Activated CD4-positive, alpha-beta T cell treated with anti-CD3 and anti-CD28 coated beads, Interleukin-2, amount 10 ng/mL, durations not matched to agents 7 days and 5 days (primary cell): Measurements from ENCODE around the gene FLNA. TPM values are rescaled to one million over a fixed set of nuclear protein-coding genes. Genes with fewer than 3 reads are reported as not detected.

Experiments used
- CTCF ChIA-PET: fragments of 350-600 bp; sonication (Branson Sonifier 250); formaldehyde crosslinking; loops from one replicate; lab custom pipeline; 2021; ENCODE audit warnings: antibody characterized with exemption; lab: Charles Lee
- POLR2A ChIA-PET: fragments of 350-600 bp; sonication (Branson Sonifier 250); formaldehyde crosslinking; loops from one replicate; lab custom pipeline; 2021; ENCODE audit warnings: antibody characterized with exemption; lab: Charles Lee
- DNase-seq: peaks from one replicate; pipeline ENCODE4 v3.0.0-alpha.2; 2020
- H3K27ac Mint-ChIP-seq: one replicate; pipeline ENCODE4 v1.8.0; 2021; ENCODE audit warnings: mild to moderate bottlenecking, moderate library complexity, mixed read lengths
- H3K27me3 Mint-ChIP-seq: one replicate; pipeline ENCODE4 v1.8.0; 2021; ENCODE audit warnings: mixed read lengths
- H3K36me3 Mint-ChIP-seq: one replicate; pipeline ENCODE4 v1.8.0; 2021; ENCODE audit warnings: low read depth, mixed read lengths
- H3K4me1 Mint-ChIP-seq: one replicate; pipeline ENCODE4 v1.8.0; 2021; ENCODE audit warnings: mixed read lengths
- H3K4me3 Mint-ChIP-seq: one replicate; pipeline ENCODE4 v1.8.0; 2021; ENCODE audit warnings: mild to moderate bottlenecking, moderate library complexity, mixed read lengths
- H3K9me3 Mint-ChIP-seq: one replicate; pipeline ENCODE4 v1.8.0; 2021; ENCODE audit warnings: mixed read lengths
- total RNA-seq, 2 experiments: library from RNA; stranded (reverse); gene quantifications; one replicate each; pipeline ENCODE4 v1.2.3, GENCODE V29; 2021

Gene FLNA, protein sequence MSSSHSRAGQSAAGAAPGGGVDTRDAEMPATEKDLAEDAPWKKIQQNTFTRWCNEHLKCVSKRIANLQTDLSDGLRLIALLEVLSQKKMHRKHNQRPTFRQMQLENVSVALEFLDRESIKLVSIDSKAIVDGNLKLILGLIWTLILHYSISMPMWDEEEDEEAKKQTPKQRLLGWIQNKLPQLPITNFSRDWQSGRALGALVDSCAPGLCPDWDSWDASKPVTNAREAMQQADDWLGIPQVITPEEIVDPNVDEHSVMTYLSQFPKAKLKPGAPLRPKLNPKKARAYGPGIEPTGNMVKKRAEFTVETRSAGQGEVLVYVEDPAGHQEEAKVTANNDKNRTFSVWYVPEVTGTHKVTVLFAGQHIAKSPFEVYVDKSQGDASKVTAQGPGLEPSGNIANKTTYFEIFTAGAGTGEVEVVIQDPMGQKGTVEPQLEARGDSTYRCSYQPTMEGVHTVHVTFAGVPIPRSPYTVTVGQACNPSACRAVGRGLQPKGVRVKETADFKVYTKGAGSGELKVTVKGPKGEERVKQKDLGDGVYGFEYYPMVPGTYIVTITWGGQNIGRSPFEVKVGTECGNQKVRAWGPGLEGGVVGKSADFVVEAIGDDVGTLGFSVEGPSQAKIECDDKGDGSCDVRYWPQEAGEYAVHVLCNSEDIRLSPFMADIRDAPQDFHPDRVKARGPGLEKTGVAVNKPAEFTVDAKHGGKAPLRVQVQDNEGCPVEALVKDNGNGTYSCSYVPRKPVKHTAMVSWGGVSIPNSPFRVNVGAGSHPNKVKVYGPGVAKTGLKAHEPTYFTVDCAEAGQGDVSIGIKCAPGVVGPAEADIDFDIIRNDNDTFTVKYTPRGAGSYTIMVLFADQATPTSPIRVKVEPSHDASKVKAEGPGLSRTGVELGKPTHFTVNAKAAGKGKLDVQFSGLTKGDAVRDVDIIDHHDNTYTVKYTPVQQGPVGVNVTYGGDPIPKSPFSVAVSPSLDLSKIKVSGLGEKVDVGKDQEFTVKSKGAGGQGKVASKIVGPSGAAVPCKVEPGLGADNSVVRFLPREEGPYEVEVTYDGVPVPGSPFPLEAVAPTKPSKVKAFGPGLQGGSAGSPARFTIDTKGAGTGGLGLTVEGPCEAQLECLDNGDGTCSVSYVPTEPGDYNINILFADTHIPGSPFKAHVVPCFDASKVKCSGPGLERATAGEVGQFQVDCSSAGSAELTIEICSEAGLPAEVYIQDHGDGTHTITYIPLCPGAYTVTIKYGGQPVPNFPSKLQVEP (N-terminal part only)
- 1,000 to 10,000 TPM; 1,440 to 1,524 TPM for total RNA-seq

DNA sequence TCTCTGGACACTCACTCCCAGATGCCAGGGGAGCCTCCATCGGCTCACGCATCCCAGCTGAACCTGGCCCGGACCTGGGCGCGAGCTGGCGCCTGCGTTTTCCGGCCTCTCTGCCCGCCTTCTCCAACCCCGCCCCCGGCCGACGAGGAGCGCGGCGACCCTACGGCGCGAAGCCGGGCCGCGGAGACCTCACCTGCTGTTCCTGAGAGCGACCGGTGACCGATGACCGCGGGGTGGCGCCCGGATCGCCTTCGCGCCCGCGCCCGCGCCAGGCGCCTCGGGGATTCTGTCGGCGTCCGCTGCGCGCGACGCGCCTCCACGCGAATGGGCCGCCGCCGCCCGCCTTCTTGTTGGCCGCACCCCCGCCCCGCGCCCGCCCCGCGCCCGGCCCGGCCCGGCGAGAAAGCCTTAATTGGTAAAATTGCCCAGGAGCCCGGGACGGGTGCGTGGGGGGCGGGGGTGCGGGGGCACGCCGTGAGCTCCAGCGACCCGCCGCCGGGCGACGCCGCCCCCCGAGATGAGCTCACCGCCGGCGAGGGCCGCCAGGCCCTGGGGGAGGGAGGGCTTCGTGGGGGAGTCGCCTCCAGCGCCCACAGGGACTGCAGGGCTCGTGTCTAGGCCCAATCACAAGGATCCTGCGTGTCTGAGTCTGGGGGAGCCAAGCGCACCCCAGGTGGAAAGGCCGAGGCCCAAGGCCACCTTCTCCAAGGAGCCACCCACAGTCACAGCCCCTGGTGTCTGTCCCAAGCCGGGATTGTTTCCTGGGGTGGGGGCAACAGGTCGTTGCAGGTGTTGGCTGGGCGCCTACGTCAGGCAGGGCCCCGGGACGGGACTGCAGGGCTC, at the start of gene FLNA:
TSS of gene FLNA (minus strand) at position 322 of the 843 bp plus-strand sequence. CDS start 3,389 bp downstream, outside the sequence.
- H3K27ac Mint-ChIP-seq = peak within 1 kb of the TSS; percentile 73
- peak within 1 kb of the TSS; percentile 76 for H3K4me3 Mint-ChIP-seq
- H3K36me3 Mint-ChIP-seq = peaks cover 10% of the 10 kb centered on the region
- no peaks in the 10 kb centered on the region for H3K27me3 Mint-ChIP-seq
- CTCF ChIA-PET = interaction anchor here (0.5 to 2.0 kb wide), 5 partner anchors 12 to 237 kb away, joined by 3 to 15 read pairs (median 10); partner anchors contain the start of gene RPL10
- POLR2A ChIA-PET = no interaction called here
- peaks cover 26% of the 10 kb centered on the region for H3K4me1 Mint-ChIP-seq
- H3K9me3 Mint-ChIP-seq = no peaks in the 10 kb centered on the region
- peak; percentile 36 for DNase-seq

DNA sequence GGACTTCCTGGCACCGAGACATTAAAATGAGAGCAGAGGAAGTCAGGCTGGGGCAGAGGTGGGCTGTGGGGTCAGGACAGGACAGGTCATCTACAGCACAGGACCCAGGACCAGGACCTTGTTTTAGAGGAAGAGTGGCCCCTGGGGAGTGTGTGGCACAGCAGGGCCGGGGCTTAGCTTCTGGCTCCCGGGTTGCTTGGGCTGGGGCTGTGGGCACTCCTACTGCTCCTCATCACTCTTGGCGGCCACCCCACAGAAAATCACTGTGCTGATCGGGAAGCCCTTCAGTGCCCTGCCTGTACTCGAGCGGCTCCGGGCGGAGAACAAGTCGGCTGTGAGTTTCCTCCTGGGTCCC, 45.9 kb upstream of the FLNA start:
- Mint-ChIP-seq H3K27ac (no peak overlapping the region), H3K9me3 (no peaks in the 10 kb centered on the region), H3K27me3 (no peaks in the 10 kb centered on the region), H3K36me3 (peaks cover 6% of the 10 kb centered on the region), H3K4me3 (no peak overlapping the region), H3K4me1 (peaks cover 8% of the 10 kb centered on the region)
- DNase-seq = no peak
- ChIA-PET CTCF (interaction anchor here (0.6 to 1.8 kb wide), 3 partner anchors 11 to 55 kb away, joined by 3 to 4 read pairs (median 3); partner anchors contain the start of gene DNASE1L1), POLR2A (no interaction called here)

DNA sequence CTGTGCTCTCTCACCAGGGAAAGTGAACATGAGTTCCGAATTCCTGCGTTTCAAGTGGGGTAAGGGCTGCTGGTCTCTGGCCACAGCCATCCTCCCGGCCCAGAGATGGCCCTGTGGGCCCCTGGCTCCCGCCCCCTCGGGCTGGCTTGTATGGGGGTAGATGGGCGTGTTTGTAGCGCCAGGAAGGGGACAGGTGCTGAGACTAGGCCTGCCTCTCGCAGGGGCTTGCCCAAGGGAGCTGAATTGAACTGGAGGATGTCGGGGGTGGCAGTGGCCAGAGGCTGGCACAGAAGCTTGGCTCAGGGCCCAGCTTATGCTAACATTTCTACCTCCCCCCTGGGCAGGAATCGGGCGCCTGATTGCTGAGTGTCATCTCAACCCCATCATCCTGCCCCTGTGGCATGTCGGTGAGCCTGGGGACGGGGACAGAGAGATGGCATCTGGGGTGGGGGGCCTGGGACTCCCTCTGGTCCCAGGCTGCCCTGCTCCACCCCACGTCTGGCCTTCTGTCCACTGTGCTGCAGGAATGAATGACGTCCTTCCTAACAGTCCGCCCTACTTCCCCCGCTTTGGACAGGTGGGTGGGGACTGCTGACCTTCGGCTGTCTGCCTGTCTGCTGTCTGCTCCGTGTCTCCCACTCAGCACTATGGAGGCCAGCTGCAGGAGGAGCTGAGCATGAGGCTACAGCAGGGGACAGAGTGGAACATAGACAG, 45.4 kb upstream of the FLNA start:
- Mint-ChIP-seq H3K36me3 (peaks cover 10% of the 10 kb centered on the region), H3K4me3 (no peak overlapping the region), H3K9me3 (no peaks in the 10 kb centered on the region), H3K27ac (no peak overlapping the region), H3K27me3 (no peaks in the 10 kb centered on the region), H3K4me1 (peaks cover 8% of the 10 kb centered on the region)
- ChIA-PET POLR2A (no interaction called here), CTCF (interaction anchor here (1.1 to 1.8 kb wide), 2 partner anchors 11 to 20 kb away, joined by 3 to 4 read pairs; partner anchors contain the start of gene DNASE1L1)
- DNase-seq = no peak

DNA sequence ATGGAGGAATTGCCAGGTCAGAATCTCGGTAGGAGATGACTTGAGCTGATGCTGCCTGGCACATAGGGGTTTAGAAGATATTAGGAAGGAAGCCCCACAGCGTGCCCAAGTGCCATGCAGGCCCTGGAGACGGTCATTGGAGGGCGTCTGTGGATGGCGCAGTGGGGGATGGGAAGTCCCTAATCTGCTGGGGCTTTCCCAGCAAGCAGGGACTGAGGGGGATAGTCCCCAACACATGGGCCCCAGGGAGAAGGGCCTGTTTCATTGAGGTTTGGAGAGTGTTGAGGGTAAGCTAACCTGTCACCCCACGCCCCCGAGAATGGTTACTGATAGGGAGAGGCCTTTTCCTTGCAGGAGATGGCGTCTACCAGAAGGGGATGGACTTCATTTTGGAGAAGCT, 44.8 kb upstream of the FLNA start:
- ChIA-PET CTCF (interaction anchor here (1.8 kb wide), 1 partner anchor 10 kb away, joined by 4 read pairs; the partner anchor contains the start of gene DNASE1L1), POLR2A (no interaction called here)
- no peak overlapping the region for H3K4me3 Mint-ChIP-seq
- H3K27me3 Mint-ChIP-seq = no peaks in the 10 kb centered on the region
- no peak overlapping the region for H3K27ac Mint-ChIP-seq
- no peaks in the 10 kb centered on the region for H3K9me3 Mint-ChIP-seq
- H3K36me3 Mint-ChIP-seq = peaks cover 10% of the 10 kb centered on the region
- peaks cover 5% of the 10 kb centered on the region for H3K4me1 Mint-ChIP-seq
- DNase-seq = no peak

DNA sequence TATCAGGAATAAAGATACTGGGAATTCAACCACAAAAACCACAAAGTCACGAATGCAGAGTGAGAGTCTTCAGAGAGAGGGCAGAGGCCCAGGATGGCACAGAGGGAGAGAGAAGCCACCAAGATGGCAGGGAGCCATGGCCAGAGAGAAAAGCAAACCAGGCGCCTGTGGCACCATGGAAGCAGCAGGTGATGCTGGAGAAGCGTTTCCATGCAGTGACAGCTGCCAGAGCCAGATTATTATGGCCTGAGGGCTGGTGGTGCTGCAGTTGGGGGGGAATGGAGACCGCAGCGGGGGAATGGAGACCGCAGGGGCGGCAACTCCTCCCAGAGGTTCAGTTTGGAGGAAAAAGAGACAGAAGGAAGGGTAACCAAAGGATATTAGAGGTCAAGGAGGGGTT, 42.7 kb upstream of the FLNA start:
- ChIA-PET POLR2A (no interaction called here), CTCF (interaction anchor here (1.4 kb wide), 1 partner anchor 66 kb away, joined by 3 read pairs; no protein-coding TSS in a partner anchor)
- Mint-ChIP-seq H3K27ac (no peak overlapping the region), H3K4me3 (no peak overlapping the region), H3K36me3 (peaks cover 18% of the 10 kb centered on the region), H3K9me3 (no peaks in the 10 kb centered on the region), H3K27me3 (no peaks in the 10 kb centered on the region), H3K4me1 (peaks cover 8% of the 10 kb centered on the region)
- DNase-seq = no peak

DNA sequence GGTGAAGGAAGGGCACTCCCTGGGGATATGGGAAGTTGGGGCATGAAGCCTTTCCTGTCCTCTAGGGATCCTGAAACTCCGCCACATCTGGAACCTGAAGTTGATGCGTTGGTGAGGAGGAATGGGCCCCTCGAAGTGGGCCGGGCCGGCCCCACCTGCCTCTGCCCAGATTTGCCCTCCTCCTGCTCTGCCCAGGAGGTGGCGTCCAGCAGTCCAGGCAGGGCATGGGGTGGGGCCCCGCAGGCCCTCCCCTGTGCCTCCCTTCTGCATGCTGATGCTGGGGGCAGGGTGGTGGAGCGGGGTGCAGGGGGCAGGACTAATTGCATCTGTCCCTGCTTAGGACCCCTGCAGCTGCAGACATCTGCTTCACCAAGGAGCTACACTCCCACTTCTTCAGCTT, 38.7 kb upstream of the FLNA start:
- POLR2A ChIA-PET = no interaction called here
- Mint-ChIP-seq H3K9me3 (no peaks in the 10 kb centered on the region), H3K4me3 (peak overlapping the region; percentile 79)

DNA sequence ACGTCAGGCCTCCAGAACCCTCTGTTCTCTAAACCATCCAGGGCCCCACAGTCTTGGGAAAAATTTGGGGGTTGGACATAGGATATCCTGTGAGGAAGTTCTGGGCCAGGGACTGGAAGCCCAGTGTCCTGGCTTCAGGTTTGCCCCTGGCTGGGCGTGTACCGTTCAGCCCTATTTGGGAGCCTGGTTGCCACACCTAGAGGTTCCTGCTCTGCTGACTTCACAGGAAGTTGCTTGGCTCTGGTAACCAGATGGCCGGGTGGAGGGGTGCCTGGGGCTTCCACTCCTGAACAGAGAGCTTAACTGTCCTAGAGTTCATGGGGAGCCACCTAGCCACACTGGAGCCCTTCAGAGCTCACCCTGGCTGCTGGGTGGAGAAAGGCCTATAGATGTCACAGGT, 38.0 kb upstream of the FLNA start:
- H3K27me3 Mint-ChIP-seq = no peaks in the 10 kb centered on the region
- peak; percentile 57 for DNase-seq
- H3K36me3 Mint-ChIP-seq = peaks cover 23% of the 10 kb centered on the region
- ChIA-PET POLR2A (interaction anchor here (1.0 to 1.2 kb wide), 2 partner anchors 14 to 78 kb away, joined by 4 read pairs; partner anchors contain the start of genes RPL10 and SLC10A3), CTCF (interaction anchor here (0.9 to 1.8 kb wide), 3 partner anchors 11 to 17 kb away, joined by 4 to 6 read pairs (median 4); partner anchors contain the start of gene ATP6AP1)
- H3K9me3 Mint-ChIP-seq = no peaks in the 10 kb centered on the region
- H3K4me3 Mint-ChIP-seq = peak overlapping the region; percentile 79
- peaks cover 22% of the 10 kb centered on the region for H3K4me1 Mint-ChIP-seq
- H3K27ac Mint-ChIP-seq = peak overlapping the region; percentile 92

More for the DNA sequence above, 38.7 kb upstream of the FLNA start:
- H3K27ac Mint-ChIP-seq = peak overlapping the region; percentile 92
- H3K4me1 Mint-ChIP-seq = peaks cover 22% of the 10 kb centered on the region
- CTCF ChIA-PET = interaction anchor here (1.0 kb wide), 1 partner anchor 14 kb away, joined by 3 read pairs; the partner anchor contains the start of gene RPL10
- H3K36me3 Mint-ChIP-seq = peaks cover 23% of the 10 kb centered on the region
- DNase-seq = no peak
- no peaks in the 10 kb centered on the region for H3K27me3 Mint-ChIP-seq

DNA sequence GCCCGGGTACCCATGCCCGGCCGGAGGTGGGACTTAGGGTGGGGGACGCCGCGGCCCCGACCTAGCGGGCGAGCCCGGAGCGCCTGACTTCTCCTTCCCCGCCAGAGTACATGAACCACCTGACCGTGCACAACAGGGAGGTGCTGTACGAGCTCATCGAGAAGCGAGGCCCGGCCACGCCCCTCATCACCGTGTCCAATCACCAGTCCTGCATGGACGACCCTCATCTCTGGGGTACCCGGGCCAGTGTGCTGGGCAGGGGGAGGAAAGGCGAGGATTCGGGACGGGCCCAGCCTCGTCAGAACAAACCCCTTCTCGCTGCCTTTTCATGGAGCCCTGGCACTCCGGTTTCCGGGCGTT, 37.5 kb upstream of the FLNA start:
- ChIA-PET CTCF (interaction anchor here (0.9 to 1.8 kb wide), 3 partner anchors 12 to 17 kb away, joined by 4 to 6 read pairs (median 4); partner anchors contain the start of gene ATP6AP1), POLR2A (interaction anchor here (1.0 to 1.2 kb wide), 2 partner anchors 14 to 78 kb away, joined by 4 read pairs; partner anchors contain the start of genes RPL10 and SLC10A3)
- no peaks in the 10 kb centered on the region for H3K9me3 Mint-ChIP-seq
- peaks cover 22% of the 10 kb centered on the region for H3K4me1 Mint-ChIP-seq
- peak; percentile 57 for DNase-seq
- peak overlapping the region; percentile 92 for H3K27ac Mint-ChIP-seq
- H3K4me3 Mint-ChIP-seq = peak overlapping the region; percentile 79
- H3K27me3 Mint-ChIP-seq = no peaks in the 10 kb centered on the region
- peaks cover 23% of the 10 kb centered on the region for H3K36me3 Mint-ChIP-seq

DNA sequence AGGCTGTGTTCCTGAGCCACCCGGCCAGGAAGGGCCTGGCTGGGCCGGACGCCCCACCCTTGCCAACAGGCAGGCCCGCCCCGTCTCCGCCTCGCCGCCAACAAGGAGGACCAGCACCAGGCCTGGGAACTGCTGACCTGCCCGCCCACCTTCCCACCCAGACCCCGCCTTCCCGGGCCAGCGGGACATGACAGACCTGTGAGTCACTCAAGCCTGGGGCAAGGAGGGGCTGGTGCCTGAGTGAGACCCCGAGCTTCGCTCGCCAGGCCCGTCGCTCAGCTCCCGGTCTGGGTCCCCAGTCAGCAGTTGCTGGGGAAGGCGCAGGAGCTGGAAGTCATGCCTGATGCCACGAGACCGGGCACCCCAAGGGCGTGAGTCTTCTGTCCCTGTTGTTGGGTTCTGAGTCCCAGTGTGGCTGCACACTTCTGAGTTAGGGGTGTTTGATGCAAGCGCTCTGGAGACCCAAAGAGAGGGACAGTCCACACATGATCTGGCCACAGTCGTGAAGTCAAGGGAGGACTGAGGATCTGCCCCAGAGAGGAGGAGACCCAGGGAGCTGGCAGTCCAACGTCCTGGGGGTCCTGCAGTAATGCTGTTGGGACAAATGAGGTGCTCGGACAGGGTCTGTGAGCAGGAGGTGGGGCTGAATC, 34.9 kb upstream of the FLNA start, which contains the start of gene DNASE1L1:
TSS of gene DNASE1L1 (minus strand) at position 33 of the 650 bp plus-strand sequence. CDS start 3,686 bp downstream, outside the sequence.
- Mint-ChIP-seq H3K27ac (peak within 1 kb of the TSS; percentile 72), H3K27me3 (no peaks in the 10 kb centered on the region), H3K36me3 (peaks cover 16% of the 10 kb centered on the region), H3K4me1 (peaks cover 20% of the 10 kb centered on the region), H3K4me3 (peak within 1 kb of the TSS; percentile 57), H3K9me3 (no peaks in the 10 kb centered on the region)
- CTCF ChIA-PET = interaction anchor here (1.3 to 1.7 kb wide), 2 partner anchors 10 kb away, joined by 4 to 12 read pairs; no protein-coding TSS in a partner anchor
- POLR2A ChIA-PET = no interaction called here
- DNase-seq = no peak

DNA sequence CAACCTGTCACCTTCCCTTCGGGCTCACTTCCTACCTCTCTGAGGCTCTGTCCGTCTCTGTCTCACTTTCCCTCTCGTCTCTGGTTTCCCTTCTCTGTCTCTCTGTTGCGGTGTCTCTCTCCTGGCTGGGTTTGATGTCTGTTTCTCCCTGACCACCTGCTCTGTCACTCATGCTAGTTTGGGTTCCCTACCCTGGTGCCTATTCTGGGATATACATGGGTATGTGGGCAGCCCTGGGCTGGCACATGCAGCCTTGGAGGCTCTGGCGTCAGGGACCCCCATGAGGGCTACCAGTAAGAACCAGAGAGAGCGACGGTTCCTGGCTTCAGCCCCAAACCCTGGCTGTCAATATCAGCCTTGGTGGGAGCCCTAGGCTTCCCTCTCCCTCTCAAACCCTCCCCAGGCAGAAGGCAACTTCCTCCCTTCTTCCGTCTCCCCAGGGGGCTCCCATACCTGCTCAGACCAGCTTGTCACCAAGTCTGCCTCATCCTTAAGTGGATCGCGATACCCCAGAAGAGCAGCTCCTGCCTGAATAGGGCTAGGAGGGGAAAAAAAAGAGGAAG, 34.3 kb upstream of the FLNA start:
- peak overlapping the region; percentile 72 for H3K27ac Mint-ChIP-seq
- H3K4me1 Mint-ChIP-seq = peaks cover 20% of the 10 kb centered on the region
- no peaks in the 10 kb centered on the region for H3K9me3 Mint-ChIP-seq
- no peaks in the 10 kb centered on the region for H3K27me3 Mint-ChIP-seq
- peak overlapping the region; percentile 57 for H3K4me3 Mint-ChIP-seq
- H3K36me3 Mint-ChIP-seq = peaks cover 13% of the 10 kb centered on the region
- DNase-seq = no peak
- POLR2A ChIA-PET = no interaction called here
- CTCF ChIA-PET = interaction anchor here (1.3 kb wide), 1 partner anchor 11 kb away, joined by 4 read pairs; no protein-coding TSS in a partner anchor
